GM19043 (cell line): ENCODE measurements around the gene GNAQ.
"Not testable (repeated sequence)": the region's sequence is repeated elsewhere in the genome, so short reads cannot be mapped to it uniquely, and the experiment has no call there.

Experiments
- ATAC-seq: cut with Tn5 transposase; IDR thresholded peaks from one replicate; pipeline ENCODE4 v1.9.1; 2021; ENCODE audit warnings: low read depth; ENCODE audit not compliant: unreplicated experiment

GNAQ gene

DNA sequence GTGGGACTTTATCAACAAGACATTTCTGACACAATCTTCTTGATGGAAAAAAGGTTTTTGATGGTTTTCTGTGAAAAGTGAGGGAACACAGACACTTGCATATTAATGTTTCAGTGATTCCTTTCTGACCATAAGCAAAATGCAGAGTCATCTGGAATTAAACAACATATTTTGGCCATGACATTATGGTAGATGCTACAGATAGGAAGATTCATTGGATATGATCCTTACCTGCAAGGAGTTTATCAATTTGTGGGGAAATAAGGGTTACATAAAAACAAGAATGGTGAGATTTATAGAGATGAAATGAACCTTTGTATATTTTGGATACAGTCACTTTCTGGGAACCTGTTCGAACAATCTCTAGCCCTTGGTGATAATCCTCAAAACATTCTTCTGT is 228.2 kb downstream of the GNAQ start:
- no peak for ATAC-seq

DNA sequence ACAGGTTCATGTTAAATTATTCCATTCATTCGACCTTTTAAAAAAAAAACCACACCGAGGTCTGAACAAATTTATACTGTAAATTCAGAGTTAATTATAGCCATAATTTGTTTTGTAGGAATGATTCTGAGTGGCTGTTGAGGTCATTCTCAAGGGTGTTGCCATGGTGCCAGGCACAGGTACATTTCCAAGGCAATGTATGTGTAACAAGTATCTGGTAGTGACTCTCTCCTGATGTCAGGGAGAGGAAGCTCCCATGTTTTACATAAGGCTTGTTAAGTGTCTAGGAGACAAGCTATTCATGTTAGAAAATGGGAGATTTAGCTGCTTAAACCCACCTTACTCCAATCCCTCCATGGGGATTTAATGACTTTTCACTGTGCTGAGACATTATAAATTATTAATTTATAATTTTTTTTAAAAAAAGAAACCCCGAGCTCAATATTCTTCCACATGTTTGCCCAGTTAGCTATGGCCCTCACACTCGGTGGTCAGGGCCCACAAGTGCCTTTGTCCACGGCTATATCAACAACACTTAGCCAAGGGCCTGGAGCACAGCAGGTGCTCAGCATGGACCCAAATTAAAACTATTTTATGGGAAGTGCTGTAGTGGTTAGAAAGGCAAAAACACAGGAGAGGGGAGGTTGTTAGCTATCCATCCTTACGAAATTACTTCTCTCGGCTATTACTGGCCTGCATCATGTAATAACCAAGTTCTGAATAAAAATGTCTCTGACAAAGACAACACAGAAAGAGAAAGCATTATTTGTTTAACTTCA is 228.9 kb downstream of the GNAQ start:
- no peak for ATAC-seq

DNA sequence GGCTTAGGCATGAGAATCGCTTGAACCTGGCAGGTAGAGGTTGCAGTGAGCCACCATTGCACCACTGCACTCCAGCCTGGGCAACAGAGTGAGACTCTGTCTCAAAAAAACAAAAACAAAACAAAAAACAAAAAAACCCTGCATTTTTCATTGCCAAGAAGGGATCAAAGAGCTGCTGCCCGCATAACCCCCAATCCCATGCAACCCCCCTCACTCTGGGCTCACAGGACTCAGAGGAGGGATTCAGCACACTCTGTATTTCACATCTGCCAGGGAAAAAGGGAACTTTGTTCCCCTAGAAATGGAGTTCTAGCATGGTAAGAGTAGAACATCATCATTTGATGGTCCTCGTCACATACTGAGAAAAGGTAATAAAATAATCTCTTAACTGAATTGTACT is 229.5 kb downstream of the GNAQ start:
- no peak for ATAC-seq

DNA sequence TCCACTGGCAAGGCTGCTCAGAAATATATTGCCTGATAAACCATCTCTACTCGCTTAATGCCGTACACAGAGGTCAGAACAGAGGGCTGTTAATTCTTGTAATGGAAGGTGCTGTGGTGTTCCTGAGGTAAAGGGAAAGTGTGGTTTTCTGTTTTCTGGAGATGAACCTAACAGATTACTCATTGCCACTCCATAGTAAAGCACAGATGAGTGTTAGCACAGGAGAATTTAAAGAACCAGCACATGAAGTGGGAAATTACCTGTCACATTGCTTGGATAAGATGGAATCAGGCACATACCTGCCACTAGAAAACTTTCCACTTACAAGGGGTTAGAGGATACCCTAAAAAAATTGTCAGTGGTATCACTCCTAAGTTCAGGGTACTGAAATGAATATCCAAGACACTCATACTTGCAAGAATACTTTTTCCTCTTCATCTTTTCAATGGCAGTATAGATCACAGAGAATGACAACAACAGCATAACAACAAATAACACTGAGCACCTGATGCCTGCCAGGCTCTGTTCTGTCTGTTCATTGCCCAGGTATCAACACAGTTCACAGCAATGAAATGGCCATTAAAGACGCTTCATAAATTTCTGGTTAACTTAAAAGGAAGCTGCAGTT is 230.6 kb downstream of the GNAQ start:
- no peak for ATAC-seq

DNA sequence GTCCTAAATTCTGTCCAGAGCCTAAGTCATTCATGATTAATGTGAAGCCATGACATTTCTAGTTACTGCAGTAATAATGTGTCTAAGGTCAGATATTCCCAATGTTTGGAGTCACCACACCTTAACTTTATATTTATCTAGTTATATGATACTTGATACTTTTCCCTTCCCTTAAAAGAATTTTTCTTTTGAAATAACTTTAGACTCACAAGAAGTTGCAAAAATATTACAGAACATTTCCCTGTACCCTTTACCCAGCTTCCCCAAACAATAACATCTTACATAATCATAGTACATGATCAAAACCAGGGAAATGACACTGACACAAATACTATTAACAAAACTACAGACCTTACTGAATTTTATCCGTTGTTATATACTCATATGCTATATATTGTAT is 233.5 kb downstream of the GNAQ start:
- no peak for ATAC-seq

DNA sequence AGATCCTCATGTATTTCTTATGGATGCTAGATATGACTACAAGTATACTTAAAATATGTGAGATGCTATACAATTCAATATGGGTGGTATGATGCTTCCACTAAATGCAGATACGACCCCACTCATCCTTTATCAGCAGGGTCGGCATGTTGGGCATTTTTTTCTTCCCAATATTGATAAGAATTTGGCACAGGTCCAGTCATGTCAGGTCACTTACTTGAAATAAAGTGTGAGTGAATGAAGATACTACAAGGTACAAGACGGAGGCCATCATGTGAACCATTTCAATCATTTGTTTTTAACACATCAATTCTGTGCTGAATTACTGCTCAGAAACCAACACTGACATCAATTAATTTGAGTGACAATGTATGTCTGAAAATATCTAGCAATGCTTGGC is 236.6 kb downstream of the GNAQ start:
- ATAC-seq: no peak

DNA sequence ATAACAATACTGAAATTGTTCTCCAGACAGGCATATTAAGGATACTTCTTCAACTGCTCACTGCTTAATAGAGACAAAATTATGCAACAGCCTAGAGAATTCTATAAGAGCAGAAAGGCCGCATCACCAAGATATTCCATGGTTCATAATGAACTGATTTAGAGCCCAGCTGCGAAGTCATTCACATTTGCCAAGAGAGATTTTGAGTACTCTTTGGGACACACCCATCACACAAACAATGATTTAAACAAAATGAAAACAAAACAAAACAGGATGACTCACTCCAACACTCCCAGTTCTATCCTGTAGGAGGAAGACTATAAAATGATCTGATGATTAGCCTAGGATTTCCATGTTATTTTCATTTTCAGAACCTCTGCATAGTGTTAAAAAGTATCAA is 237.8 kb downstream of the GNAQ start:
- no peak for ATAC-seq

DNA sequence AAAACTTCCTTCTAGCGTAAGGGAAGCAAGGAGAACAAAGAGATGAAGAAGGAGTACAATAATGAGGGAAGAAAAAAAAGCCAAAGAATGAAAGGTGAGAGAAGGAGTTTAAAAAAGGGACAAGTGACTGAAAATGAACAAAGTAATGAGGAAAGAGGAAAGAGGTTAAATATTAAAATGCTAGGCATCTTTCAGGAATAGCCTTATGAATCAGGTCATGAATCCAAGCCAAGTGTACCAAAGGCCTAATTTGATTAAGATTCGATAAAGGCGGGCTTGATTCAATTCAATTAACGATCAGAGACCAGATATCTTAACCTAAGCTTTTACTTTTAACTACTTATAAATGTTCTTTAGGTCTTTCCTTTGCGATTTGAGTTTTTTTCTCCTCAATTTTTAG is 241.7 kb downstream of the GNAQ start:
- no peak for ATAC-seq

DNA sequence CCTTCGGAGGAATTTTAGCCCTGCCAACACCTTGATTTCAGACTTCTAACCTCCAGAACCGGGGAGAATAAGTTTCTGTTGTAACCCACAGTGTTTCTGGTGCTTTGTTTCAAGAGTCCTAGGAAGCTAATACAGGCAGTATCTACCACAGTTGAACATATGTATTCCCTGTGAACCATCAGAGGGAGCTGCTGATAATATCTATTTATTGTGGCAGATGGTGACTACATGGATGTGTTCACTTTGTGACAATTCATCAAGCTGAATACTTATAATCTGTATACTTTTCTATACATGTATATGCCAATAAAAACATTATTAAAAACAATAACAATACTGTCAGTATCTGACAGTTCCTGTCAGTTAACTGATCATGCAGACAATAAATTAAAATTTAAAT is 246.3 kb downstream of the GNAQ start:
- no peak for ATAC-seq

DNA sequence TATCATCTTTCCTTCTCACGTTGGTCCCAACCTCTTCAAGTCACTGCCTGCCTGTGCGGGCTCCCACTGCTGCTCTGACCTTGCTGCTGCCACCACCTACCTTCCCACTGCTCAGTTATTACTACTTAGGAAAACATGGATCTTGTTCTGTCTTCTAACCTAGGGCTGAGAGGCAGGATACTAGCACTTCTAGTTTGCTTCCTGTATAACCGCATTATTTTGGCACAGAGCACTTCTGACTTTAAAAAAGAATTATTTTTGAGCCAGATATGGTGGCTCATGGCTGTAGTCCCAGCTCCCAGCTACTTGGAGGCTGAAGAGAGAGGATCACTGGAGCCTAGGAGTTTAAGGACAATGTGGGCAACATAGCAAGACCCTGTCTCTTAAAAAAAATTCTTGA is 248.1 kb downstream of the GNAQ start:
- ATAC-seq: no peak

DNA sequence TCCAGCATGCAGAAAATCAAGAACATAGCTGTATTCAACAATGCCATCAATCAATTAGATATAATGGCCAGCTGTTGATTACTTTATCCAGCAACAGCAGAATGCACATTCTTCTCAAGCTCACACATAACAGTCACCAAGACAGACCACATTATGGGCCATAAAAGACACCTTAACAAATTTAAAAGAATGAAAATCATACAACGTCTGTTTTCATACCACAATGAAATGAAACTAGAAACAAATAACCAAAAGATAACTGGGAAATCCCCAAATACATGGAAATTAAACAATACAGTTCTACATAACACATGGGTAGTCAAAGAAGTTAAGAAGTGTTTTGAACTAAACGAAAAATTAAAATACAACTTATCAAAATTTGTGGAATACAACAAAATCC is 252.6 kb downstream of the GNAQ start:
- no peak for ATAC-seq

DNA sequence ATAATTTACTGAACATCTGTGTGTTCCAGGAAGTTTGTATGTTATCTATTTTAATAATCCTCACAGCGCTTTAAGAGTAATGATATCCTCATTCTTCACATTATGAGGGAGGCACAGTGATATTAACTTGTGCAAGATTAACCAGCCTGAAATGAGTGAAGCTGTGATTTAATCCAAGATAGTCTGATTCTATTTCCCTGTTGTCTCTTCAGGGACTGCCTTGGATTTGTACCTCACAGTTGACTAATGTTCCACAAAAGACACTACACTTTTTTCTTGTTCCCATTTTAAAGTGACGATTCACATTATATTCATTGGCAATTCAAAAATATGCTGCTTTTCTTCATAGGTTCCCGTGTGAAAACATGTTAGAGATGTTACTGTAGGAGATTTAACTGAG is 258.2 kb downstream of the GNAQ start:
- ATAC-seq: no peak

DNA sequence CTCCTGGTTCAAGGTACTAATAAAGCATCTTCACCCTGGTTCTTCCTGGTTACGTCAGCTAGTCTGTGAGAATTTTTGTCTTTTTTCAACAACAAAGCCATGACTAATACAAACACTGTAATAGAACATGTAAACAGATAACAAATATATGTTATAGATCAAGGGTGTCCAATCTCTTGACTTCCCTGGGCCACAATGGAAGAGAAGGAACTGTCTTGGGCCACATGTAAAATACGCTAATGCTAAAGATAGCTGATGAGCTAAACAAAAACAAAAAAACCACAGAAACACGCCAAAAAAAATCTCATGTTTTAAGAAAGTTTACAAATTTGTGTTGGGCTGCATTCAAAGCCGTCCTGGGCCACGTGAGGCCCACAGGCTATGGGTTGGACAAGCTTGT is 259.0 kb downstream of the GNAQ start:
- no peak for ATAC-seq

DNA sequence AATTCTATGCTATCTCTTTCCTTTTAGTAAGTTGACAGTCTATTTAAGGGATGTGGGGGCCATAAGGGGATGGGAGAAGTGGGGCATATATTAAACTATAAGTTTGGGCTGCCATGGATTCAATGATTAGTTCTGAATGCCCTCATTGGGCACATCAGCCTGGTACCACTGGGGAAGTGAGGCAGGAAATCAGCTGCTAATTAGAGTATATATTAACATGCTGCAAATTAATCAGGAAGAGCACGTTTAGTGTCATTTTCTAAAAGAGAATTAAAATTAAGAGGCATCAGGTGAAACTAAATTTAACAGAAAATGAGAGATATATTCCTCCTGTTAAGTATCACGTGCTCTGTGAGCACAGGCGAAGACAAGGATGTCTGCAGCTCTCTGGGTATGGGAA is 260.4 kb downstream of the GNAQ start:
- ATAC-seq: no peak

DNA sequence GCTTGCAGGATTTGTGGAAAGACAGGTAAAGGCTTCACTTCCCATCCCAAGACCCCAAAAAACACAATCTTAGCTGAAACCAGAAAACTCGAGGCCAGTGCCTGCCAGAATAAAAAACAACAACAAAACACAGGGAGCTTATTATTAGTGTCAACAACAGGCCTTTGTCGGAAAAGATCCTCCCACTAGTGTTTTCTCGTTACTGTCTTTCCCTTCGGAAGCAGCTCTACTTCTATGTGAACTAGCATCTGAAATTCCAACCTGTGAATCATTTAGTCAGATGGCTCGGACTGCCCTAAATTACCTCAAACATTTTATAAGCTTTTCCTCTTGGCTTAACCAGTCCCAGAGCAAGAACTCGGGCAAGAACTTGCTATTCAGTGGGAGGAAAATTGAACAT is 261.3 kb downstream of the GNAQ start:
- ATAC-seq: no peak

DNA sequence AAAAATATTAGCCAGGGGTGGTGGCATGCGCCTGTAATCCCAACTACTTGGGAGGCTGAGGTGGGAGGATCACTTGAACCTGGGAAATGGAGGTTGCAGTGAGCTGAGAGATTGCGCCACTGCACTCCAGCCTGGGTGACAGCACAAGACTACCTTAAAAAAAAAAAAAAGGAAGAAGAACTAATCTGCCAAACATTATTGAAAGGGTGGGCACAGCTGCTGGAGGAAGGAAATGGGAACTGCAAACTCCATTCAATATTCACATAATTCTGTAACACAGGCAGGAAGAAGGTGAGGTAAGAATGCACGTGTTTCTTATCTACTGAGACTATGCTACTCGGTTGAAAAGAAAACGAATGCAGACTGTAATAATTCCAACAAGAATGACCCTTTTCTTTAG is 262.4 kb downstream of the GNAQ start:
- no peak for ATAC-seq

DNA sequence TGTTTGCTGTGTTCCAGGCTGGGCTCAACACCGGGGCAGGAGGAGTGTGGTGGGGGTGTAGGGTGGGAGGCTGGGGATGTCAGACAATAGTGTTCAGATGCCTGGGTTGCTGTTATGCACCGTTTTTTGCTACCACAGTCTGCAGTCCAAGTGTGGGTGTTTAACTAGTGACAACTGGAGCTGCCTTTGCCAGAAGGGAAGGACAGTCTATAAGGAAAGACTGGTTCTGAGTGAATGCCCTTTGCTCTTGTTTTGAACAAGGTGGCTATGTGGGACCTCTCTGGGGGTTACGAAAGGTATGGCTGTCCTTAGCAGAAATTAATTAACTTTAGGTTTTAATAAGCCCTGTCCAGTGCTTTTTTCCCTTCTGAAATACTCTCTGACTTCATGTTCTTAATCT is 265.0 kb downstream of the GNAQ start:
- ATAC-seq: no peak

DNA sequence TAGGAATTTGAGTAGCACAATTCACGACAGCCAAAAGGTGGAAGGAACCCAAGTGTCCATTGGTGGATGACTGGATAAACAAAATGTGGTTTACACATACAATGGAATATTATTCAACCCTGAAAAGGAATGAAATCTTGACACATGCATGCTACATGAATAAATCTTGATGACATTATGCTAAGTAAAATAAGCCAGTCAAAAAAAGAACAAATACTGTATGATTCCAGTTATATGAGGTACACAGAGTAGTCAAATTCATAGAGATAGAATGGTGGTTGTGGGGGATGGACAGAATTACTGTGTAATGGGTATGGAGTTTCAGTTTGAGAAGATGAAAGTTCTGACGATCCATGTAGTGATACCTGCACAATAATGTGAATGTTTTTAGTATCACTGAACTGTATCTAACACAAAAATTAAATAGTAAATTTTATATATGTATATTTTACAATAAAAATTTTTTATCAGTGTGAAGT is 265.8 kb downstream of the GNAQ start:
- ATAC-seq: no peak

DNA sequence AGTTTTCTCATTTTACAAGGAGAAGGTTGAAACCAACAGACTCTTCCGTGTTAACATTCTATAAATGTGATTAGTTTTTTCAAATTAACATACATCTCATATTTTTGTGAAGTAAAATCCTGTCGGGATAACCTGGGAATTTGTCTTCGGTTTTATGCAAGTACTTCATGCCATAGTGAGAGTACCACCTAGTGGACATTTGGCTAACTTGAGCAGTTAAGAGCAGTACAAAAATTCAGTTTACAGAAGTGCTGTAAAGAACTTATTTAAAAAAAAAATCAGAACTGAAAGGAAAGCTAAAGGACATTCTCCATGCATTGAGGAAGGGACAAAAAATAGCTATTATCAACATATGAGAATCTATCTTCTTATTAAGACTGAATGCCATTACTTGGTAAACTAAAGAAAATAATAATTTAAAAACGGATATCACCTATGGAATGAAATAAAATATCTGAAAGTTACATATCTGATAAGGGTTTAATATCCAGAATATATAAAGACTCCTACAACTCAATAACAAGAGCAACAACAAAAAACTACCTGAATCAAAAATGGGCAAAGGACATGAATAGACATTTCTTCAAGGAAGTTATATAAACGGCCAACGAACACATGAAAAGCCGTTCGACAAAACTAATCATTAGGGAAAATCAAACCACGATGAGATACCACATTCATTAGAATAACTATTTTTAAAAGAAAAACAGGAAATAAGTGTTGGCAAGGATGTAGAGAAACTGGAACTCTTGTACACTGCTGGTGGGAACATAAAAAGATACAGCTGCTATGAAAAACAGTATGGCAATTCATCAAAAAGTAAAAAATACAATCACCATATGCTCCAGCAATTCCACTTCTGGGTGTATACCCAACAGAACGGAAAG is 266.5 kb downstream of the GNAQ start:
- no peak for ATAC-seq

DNA sequence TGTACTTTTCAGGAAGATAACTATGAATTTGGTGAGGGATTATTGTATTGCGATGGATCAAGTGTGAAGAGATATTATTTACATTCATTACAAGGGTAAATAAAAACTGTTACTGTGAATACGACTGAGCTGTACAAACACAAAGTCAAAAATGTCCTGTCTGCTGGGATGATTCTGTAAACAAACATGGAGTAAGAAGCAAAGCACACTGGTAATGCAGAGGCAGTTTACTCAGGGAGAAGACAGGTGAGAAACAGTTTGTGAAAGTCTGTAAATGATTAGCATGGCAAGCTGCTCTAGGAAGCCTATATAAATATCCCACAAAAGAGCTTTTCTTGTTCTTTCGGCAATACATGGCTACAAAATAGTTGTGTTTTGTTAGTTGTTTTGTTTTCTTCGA is 268.0 kb downstream of the GNAQ start:
- no peak for ATAC-seq

DNA sequence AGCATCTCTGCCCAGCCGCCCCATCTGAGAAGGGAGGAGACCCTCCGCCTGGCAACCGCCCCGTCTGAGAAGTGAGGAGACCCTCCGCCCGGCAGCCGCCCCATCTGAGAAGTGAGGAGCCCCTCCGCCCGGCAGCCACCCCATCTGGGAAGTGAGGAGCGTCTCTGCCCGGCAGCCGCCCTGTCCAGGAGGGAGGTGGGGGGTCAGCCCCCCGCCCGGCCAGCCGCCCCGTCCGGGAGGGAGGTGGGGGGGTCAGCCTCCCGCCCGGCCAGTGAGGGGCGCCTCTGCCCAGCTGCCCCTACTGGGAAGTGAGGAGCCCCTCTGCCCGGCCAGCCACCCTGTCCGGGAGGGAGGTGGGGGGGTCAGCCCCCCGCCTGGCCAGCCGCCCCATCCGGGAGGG is 270.7 kb downstream of the GNAQ start:
- not testable (repeated sequence) for ATAC-seq
